ENCODE data around the gene OVOL3. TPM values are rescaled to one million over a fixed set of nuclear protein-coding genes. Genes with fewer than 3 reads are reported as not detected.

Gene OVOL3
- total RNA-seq, 2 donors from 2014 or later = not detected

GRCh38 chr19:36106441-36106840, 4.5 kb upstream of the OVOL3 start:
- Histone ChIP-seq H3K36me3 (no peaks in the 10 kb centered on the region), H3K4me3 (no peak overlapping the region), H3K4me1 (replicated peaks) (no peaks in the 10 kb centered on the region), H3K27ac (no peak overlapping the region), H3K27me3 (replicated peaks; ENCODE audit: insufficient read depth) (no peaks in the 10 kb centered on the region), H3K9me3 (no peaks in the 10 kb centered on the region)
- 89% methylated on average over 6 of the region's 6 CpGs for WGBS
- no peak for DNase-seq (ENCODE audit: low spot score)
- no peak for TF ChIP-seq POLR2AphosphoS5 (IDR thresholded peaks at IDR 0.05)
- no peak for TF ChIP-seq POLR2A (IDR thresholded peaks at IDR 0.05)
- no peak for TF ChIP-seq CTCF (IDR thresholded peaks at IDR 0.05)
- intact Hi-C loops (cut with DNase I) = no loop called here

GRCh38 chr19:36106991-36107390, 4.0 kb upstream of the OVOL3 start:
- Histone ChIP-seq H3K9me3 (no peaks in the 10 kb centered on the region), H3K27me3 (replicated peaks; ENCODE audit: insufficient read depth) (no peaks in the 10 kb centered on the region), H3K27ac (no peak overlapping the region), H3K4me1 (replicated peaks) (no peaks in the 10 kb centered on the region), H3K36me3 (no peaks in the 10 kb centered on the region), H3K4me3 (no peak overlapping the region)
- TF ChIP-seq POLR2AphosphoS5 (IDR thresholded peaks at IDR 0.05) = no peak
- no peak for TF ChIP-seq POLR2A (IDR thresholded peaks at IDR 0.05)
- no peak for TF ChIP-seq CTCF (IDR thresholded peaks at IDR 0.05)
- intact Hi-C loops (cut with DNase I) = no loop called here
- WGBS = 90% methylated on average over 5 of the region's 5 CpGs
- DNase-seq (ENCODE audit: low spot score) = no peak

GRCh38 chr19:36108684-36109083, 2.3 kb upstream of the OVOL3 start:
- no peak overlapping the region for H3K4me3 ChIP-seq
- H3K4me1 ChIP-seq (replicated peaks) = peaks cover under 1% of the 10 kb centered on the region
- no peaks in the 10 kb centered on the region for H3K27me3 ChIP-seq (replicated peaks; ENCODE audit: insufficient read depth)
- no peak overlapping the region for H3K27ac ChIP-seq
- no peak for DNase-seq (ENCODE audit: low spot score)
- H3K36me3 ChIP-seq = no peaks in the 10 kb centered on the region
- TF ChIP-seq POLR2AphosphoS5 (IDR thresholded peaks at IDR 0.05) = no peak
- TF ChIP-seq POLR2A (IDR thresholded peaks at IDR 0.05) = no peak
- TF ChIP-seq CTCF (IDR thresholded peaks at IDR 0.05) = no peak
- WGBS = 94% methylated on average over 3 of the region's 3 CpGs
- intact Hi-C loops (cut with DNase I) = no loop called here
- H3K9me3 ChIP-seq = no peaks in the 10 kb centered on the region

- DNase-seq (ENCODE audit: low spot score) = no peak
- Histone ChIP-seq H3K4me1 (replicated peaks) (peaks cover 4% of the 10 kb centered on the region), H3K27me3 (replicated peaks; ENCODE audit: insufficient read depth) (no peaks in the 10 kb centered on the region), H3K9me3 (no peaks in the 10 kb centered on the region), H3K36me3 (no peaks in the 10 kb centered on the region), H3K4me3 (no peak overlapping the region), H3K27ac (no peak overlapping the region)
- TF ChIP-seq CTCF (IDR thresholded peaks at IDR 0.05) (no peak), POLR2AphosphoS5 (IDR thresholded peaks at IDR 0.05) (no peak), POLR2A (IDR thresholded peaks at IDR 0.05) (no peak)
- 69% methylated on average over 13 of the region's 13 CpGs for WGBS
- intact Hi-C loops (cut with DNase I) = no loop called here
Observed at GRCh38 chr19:36111200-36111539, 227 bp downstream of the OVOL3 start.

- H3K4me1 ChIP-seq (replicated peaks) = peaks cover 4% of the 10 kb centered on the region
- no peaks in the 10 kb centered on the region for H3K27me3 ChIP-seq (replicated peaks; ENCODE audit: insufficient read depth)
- WGBS = 95% methylated on average over 10 of the region's 10 CpGs
- no peaks in the 10 kb centered on the region for H3K36me3 ChIP-seq
- intact Hi-C loops (cut with DNase I) = no loop called here
- DNase-seq (ENCODE audit: low spot score) = no peak
- no peak for TF ChIP-seq POLR2AphosphoS5 (IDR thresholded peaks at IDR 0.05)
- TF ChIP-seq POLR2A (IDR thresholded peaks at IDR 0.05) = no peak
- no peak for TF ChIP-seq CTCF (IDR thresholded peaks at IDR 0.05)
- H3K9me3 ChIP-seq = no peaks in the 10 kb centered on the region
- no peak overlapping the region for H3K27ac ChIP-seq
- no peak overlapping the region for H3K4me3 ChIP-seq
Observed at GRCh38 chr19:36112678-36113077, 1.7 kb downstream of the OVOL3 start.

All from prostate gland (tissue), 2 donors.